Measurements from ENCODE around the gene DCAF8.

The DCAF8 gene

GRCh38 chr1:160193091-160193819 lies 69.1 kb downstream of the DCAF8 start:
- intact Hi-C loops (cut with micrococcal nuclease), result loop anchor here (1.0 to 5.0 kb wide), 4 partner anchors 26 to 183 kb away; partner anchors contain the start of gene PEX19
- H3K27ac Mint-ChIP-seq, result no peak overlapping the region
- no peak overlapping the region for H3K4me3 Mint-ChIP-seq

GRCh38 chr1:160192234-160192633 lies 70.1 kb downstream of the DCAF8 start:
- H3K36me3 Mint-ChIP-seq (ENCODE audit: low read depth), result no peaks in the 10 kb centered on the region
- no peak overlapping the region for H3K27ac Mint-ChIP-seq
- H3K4me1 Mint-ChIP-seq (ENCODE audit: low read depth), result peaks cover 11% of the 10 kb centered on the region
- intact Hi-C loops (cut with micrococcal nuclease), result loop anchor here (5.0 kb wide), 1 partner anchor 95 kb away; the partner anchor contains the start of gene PEX19
- no peak overlapping the region for H3K4me3 Mint-ChIP-seq
- H3K27me3 Mint-ChIP-seq, result peaks cover 2% of the 10 kb centered on the region
- no peaks in the 10 kb centered on the region for H3K9me3 Mint-ChIP-seq

More at GRCh38 chr1:160193091-160193819, 69.1 kb downstream of the DCAF8 start:
- Mint-ChIP-seq H3K9me3 (no peaks in the 10 kb centered on the region), H3K36me3 (ENCODE audit: low read depth) (no peaks in the 10 kb centered on the region), H3K4me1 (ENCODE audit: low read depth) (peaks cover 5% of the 10 kb centered on the region), H3K27me3 (peaks cover 1% of the 10 kb centered on the region)

GRCh38 chr1:160191756-160192155 lies 70.6 kb downstream of the DCAF8 start:
- intact Hi-C loops (cut with micrococcal nuclease), result loop anchor here (5.0 kb wide), 1 partner anchor 96 kb away; the partner anchor contains the start of gene PEX19
- H3K9me3 Mint-ChIP-seq, result no peaks in the 10 kb centered on the region
- H3K36me3 Mint-ChIP-seq (ENCODE audit: low read depth), result no peaks in the 10 kb centered on the region

GRCh38 chr1:160189649-160190625 lies 72.4 kb downstream of the DCAF8 start, which contains the start of gene CASQ1:
Gene CASQ1 (plus strand): TSS chr1:160190575. CDS start chr1:160190752, 177 bp downstream.
- H3K27me3 Mint-ChIP-seq, result peaks cover 7% of the 10 kb centered on the region

More at GRCh38 chr1:160191756-160192155, 70.6 kb downstream of the DCAF8 start:
- peaks cover 11% of the 10 kb centered on the region for H3K4me1 Mint-ChIP-seq (ENCODE audit: low read depth)
- peaks cover 2% of the 10 kb centered on the region for H3K27me3 Mint-ChIP-seq
- H3K27ac Mint-ChIP-seq, result no peak overlapping the region
- H3K4me3 Mint-ChIP-seq, result no peak overlapping the region

GRCh38 chr1:160188341-160188740 lies 74.0 kb downstream of the DCAF8 start:
- Mint-ChIP-seq H3K4me1 (ENCODE audit: low read depth) (peaks cover 11% of the 10 kb centered on the region), H3K27ac (no peak overlapping the region), H3K36me3 (ENCODE audit: low read depth) (no peaks in the 10 kb centered on the region), H3K27me3 (peaks cover 7% of the 10 kb centered on the region), H3K4me3 (no peak overlapping the region), H3K9me3 (no peaks in the 10 kb centered on the region)
- intact Hi-C loops (cut with micrococcal nuclease), result no loop called here

More at GRCh38 chr1:160189649-160190625, 72.4 kb downstream of the DCAF8 start, which contains the start of gene CASQ1:
- H3K4me3 Mint-ChIP-seq, result no peak within 1 kb of the TSS
- intact Hi-C loops (cut with micrococcal nuclease), result loop anchor here (5.0 kb wide), 1 partner anchor 97 kb away; the partner anchor contains the start of gene PEX19
- no peak within 1 kb of the TSS for H3K27ac Mint-ChIP-seq
- no peaks in the 10 kb centered on the region for H3K36me3 Mint-ChIP-seq (ENCODE audit: low read depth)
- no peaks in the 10 kb centered on the region for H3K9me3 Mint-ChIP-seq
- H3K4me1 Mint-ChIP-seq (ENCODE audit: low read depth), result peaks cover 11% of the 10 kb centered on the region

GRCh38 chr1:160187407-160187806 lies 74.9 kb downstream of the DCAF8 start:
- H3K27me3 Mint-ChIP-seq, result peaks cover 7% of the 10 kb centered on the region
- no peak overlapping the region for H3K27ac Mint-ChIP-seq
- no peak overlapping the region for H3K4me3 Mint-ChIP-seq
- H3K36me3 Mint-ChIP-seq (ENCODE audit: low read depth), result no peaks in the 10 kb centered on the region
- intact Hi-C loops (cut with micrococcal nuclease), result no loop called here
- no peaks in the 10 kb centered on the region for H3K9me3 Mint-ChIP-seq
- H3K4me1 Mint-ChIP-seq (ENCODE audit: low read depth), result peaks cover 11% of the 10 kb centered on the region

- H3K36me3 Mint-ChIP-seq (ENCODE audit: low read depth), result no peaks in the 10 kb centered on the region
- H3K4me3 Mint-ChIP-seq, result no peak overlapping the region
- no peak overlapping the region for H3K27ac Mint-ChIP-seq
- intact Hi-C loops (cut with micrococcal nuclease), result no loop called here
- H3K4me1 Mint-ChIP-seq (ENCODE audit: low read depth), result peaks cover 11% of the 10 kb centered on the region
- H3K27me3 Mint-ChIP-seq, result peaks cover 9% of the 10 kb centered on the region
- H3K9me3 Mint-ChIP-seq, result no peaks in the 10 kb centered on the region
Measured at GRCh38 chr1:160186729-160187128, 75.6 kb downstream of the DCAF8 start.

GRCh38 chr1:160186246-160186645 lies 76.1 kb downstream of the DCAF8 start:
- no peak overlapping the region for H3K4me3 Mint-ChIP-seq
- H3K9me3 Mint-ChIP-seq, result no peaks in the 10 kb centered on the region
- no peaks in the 10 kb centered on the region for H3K36me3 Mint-ChIP-seq (ENCODE audit: low read depth)
- H3K27me3 Mint-ChIP-seq, result peaks cover 12% of the 10 kb centered on the region
- no peak overlapping the region for H3K27ac Mint-ChIP-seq
- H3K4me1 Mint-ChIP-seq (ENCODE audit: low read depth), result peaks cover 11% of the 10 kb centered on the region
- intact Hi-C loops (cut with micrococcal nuclease), result no loop called here

- Mint-ChIP-seq H3K27me3 (peaks cover 11% of the 10 kb centered on the region), H3K9me3 (no peaks in the 10 kb centered on the region), H3K27ac (no peak overlapping the region), H3K4me3 (no peak overlapping the region), H3K4me1 (ENCODE audit: low read depth) (no peaks in the 10 kb centered on the region), H3K36me3 (ENCODE audit: low read depth) (no peaks in the 10 kb centered on the region)
- intact Hi-C loops (cut with micrococcal nuclease), result no loop called here
Measured at GRCh38 chr1:160179336-160179735, 83.0 kb downstream of the DCAF8 start.

GRCh38 chr1:160178731-160179130 lies 83.6 kb downstream of the DCAF8 start:
- H3K4me3 Mint-ChIP-seq, result no peak overlapping the region
- H3K36me3 Mint-ChIP-seq (ENCODE audit: low read depth), result no peaks in the 10 kb centered on the region
- intact Hi-C loops (cut with micrococcal nuclease), result no loop called here
- H3K4me1 Mint-ChIP-seq (ENCODE audit: low read depth), result no peaks in the 10 kb centered on the region
- no peaks in the 10 kb centered on the region for H3K9me3 Mint-ChIP-seq
- H3K27me3 Mint-ChIP-seq, result peaks cover 13% of the 10 kb centered on the region
- no peak overlapping the region for H3K27ac Mint-ChIP-seq

- Mint-ChIP-seq H3K4me1 (ENCODE audit: low read depth) (no peaks in the 10 kb centered on the region), H3K27me3 (peaks cover 16% of the 10 kb centered on the region), H3K4me3 (no peak overlapping the region), H3K9me3 (no peaks in the 10 kb centered on the region), H3K36me3 (ENCODE audit: low read depth) (no peaks in the 10 kb centered on the region), H3K27ac (no peak overlapping the region)
- intact Hi-C loops (cut with micrococcal nuclease), result no loop called here
Measured at GRCh38 chr1:160177667-160178066, 84.7 kb downstream of the DCAF8 start.

GRCh38 chr1:160177231-160177630 lies 85.1 kb downstream of the DCAF8 start:
- Mint-ChIP-seq H3K27me3 (peaks cover 16% of the 10 kb centered on the region), H3K27ac (no peak overlapping the region), H3K4me3 (no peak overlapping the region), H3K9me3 (no peaks in the 10 kb centered on the region), H3K36me3 (ENCODE audit: low read depth) (no peaks in the 10 kb centered on the region), H3K4me1 (ENCODE audit: low read depth) (no peaks in the 10 kb centered on the region)
- intact Hi-C loops (cut with micrococcal nuclease), result no loop called here

GRCh38 chr1:160171980-160172379 lies 90.4 kb downstream of the DCAF8 start:
- no peaks in the 10 kb centered on the region for H3K9me3 Mint-ChIP-seq
- peaks cover 25% of the 10 kb centered on the region for H3K4me1 Mint-ChIP-seq (ENCODE audit: low read depth)
- H3K27me3 Mint-ChIP-seq, result peaks cover 19% of the 10 kb centered on the region
- intact Hi-C loops (cut with micrococcal nuclease), result no loop called here
- H3K27ac Mint-ChIP-seq, result no peak overlapping the region
- H3K4me3 Mint-ChIP-seq, result no peak overlapping the region
- H3K36me3 Mint-ChIP-seq (ENCODE audit: low read depth), result no peaks in the 10 kb centered on the region

GRCh38 chr1:160171354-160171753 lies 91.0 kb downstream of the DCAF8 start:
- peaks cover 31% of the 10 kb centered on the region for H3K4me1 Mint-ChIP-seq (ENCODE audit: low read depth)
- no peaks in the 10 kb centered on the region for H3K9me3 Mint-ChIP-seq
- no peaks in the 10 kb centered on the region for H3K36me3 Mint-ChIP-seq (ENCODE audit: low read depth)
- peaks cover 21% of the 10 kb centered on the region for H3K27me3 Mint-ChIP-seq
- intact Hi-C loops (cut with micrococcal nuclease), result no loop called here
- no peak overlapping the region for H3K4me3 Mint-ChIP-seq
- H3K27ac Mint-ChIP-seq, result no peak overlapping the region
